ENCODE measurements around the gene SLC43A2.
"Not testable (repeated sequence)": the region's sequence is repeated elsewhere in the genome, so short reads cannot be mapped to it uniquely, and the experiment has no call there.

SLC43A2 gene

GRCh38 chr17:1627982-1628855, at the start of gene SLC43A2:
SLC43A2 (minus strand) TSS chr17:1628834; CDS start chr17:1627874, 960 bp downstream.
- DNase-seq (ENCODE audit: low read depth), result no peak

- no peak for DNase-seq (ENCODE audit: low read depth)
Observed at GRCh38 chr17:1676401-1676800, 47.8 kb upstream of the SLC43A2 start.

GRCh38 chr17:1673041-1673785, 44.6 kb upstream of the SLC43A2 start:
- no peak for DNase-seq (ENCODE audit: low read depth)

- not testable (repeated sequence) for DNase-seq (ENCODE audit: low read depth)
Observed at GRCh38 chr17:1663934-1664333, 35.3 kb upstream of the SLC43A2 start.

DNA sequence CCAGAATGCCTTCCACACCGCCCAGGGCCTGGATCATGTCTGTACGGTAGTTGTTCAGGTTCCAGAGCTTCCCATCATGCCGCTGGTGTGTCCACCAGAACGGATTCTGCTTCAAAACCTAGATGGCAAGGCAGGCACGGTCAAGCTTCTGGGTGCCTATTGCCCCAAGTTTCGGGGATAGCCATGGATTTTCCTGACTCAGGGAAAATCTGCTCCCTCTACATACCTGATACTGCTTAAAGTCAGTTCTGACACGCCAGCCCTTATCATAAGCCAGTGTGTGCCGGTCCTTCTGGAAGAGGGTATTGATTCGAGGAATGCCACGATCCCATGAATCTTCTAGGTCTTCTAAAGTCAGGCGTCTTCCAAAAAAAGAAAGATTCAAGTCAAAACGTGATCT, 32.4 kb upstream of the SLC43A2 start:
- no peak for DNase-seq (ENCODE audit: low read depth)

DNA sequence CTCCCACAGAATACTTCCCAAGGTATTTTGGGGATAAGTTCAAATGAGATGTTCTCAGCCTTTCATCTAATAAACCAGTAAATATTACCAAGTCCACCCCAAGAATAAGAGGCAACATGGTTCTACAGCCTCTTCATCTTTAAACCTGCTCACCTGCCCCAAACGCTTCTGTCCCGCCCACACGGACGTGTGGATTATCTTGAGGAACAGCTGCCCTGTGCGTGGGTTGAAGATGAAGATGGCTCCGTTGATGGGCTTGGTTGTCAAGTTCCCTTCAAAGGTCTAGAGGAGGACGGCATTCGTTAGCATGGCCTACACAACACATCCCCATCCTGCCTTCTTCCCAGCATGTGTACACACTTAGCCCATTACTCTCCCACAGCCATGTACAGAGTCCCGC, 29.5 kb upstream of the SLC43A2 start:
- no peak for DNase-seq (ENCODE audit: low read depth)

- no peak for DNase-seq (ENCODE audit: low read depth)
Observed at GRCh38 chr17:1653735-1654134, 25.1 kb upstream of the SLC43A2 start.

DNA sequence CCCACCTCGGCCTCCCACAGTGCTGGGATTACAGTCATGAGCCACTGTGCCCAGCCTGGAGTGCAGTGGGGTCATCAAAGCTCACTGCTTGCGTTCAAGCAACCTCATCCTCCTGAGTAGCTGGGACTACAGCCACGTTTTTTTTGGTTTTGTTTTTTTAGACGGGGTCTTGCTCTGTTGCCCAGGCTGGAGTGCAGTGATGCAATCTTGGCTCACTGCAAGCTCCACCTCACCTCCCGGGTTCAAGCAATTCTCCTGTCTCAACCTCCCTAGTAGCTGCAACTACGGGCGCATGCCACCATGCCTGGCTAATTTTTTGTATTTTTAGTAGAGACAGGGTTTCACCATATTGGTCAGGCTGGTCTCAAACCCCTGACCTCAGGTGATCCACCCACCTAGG, 24.2 kb upstream of the SLC43A2 start:
- DNase-seq (ENCODE audit: low read depth), result not testable (repeated sequence)

- no peak for DNase-seq (ENCODE audit: low read depth)
Observed at GRCh38 chr17:1651559-1651844, 22.9 kb upstream of the SLC43A2 start.

DNA sequence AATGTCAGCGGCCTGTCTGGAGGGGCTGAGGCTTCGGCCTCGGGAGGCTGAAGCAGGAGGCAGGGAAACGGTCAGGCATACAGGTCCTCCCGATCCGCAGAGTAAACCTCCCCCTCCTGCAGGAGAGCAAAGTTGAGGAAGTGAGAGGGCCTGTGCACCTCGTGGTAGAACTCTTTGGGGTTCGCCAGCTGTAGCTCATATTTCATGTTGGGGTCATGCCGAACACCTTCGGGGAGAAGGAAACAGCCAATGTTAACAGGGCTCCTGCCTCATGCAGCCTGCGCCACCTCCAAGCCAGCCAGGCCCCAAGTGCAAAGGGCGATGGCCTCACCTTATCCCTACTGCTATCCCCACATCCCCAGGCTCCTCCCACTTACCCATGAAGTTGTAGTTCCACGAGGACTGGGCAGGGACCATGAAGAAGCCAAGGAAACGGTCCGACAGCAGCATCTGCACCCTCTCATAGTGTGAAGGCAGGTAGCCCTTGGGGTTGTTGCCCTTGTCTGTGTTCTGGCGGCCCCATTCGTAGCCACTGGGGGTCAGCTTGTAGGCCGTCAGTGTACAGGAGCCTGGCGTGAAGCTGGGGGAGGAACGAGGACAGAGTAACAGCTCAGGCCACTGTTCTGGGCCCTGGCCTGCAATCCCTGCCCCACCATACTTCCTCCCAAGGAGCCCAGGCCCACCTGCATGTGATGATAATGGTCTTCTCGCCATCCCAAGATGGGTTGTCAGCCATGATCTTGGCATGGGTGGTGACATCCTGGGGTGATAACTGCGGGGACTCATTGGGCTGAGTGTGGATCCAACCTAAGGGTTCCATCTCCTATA, 22.3 kb upstream of the SLC43A2 start:
- no peak for DNase-seq (ENCODE audit: low read depth)

- DNase-seq (ENCODE audit: low read depth), result no peak
Observed at GRCh38 chr17:1649844-1650501, 21.3 kb upstream of the SLC43A2 start, which contains the start of gene RILP. RILP (minus strand) TSS chr17:1649866; CDS start chr17:1649804, 62 bp downstream.

GRCh38 chr17:1648963-1649843, 20.6 kb upstream of the SLC43A2 start:
- peak; percentile 78 for DNase-seq (ENCODE audit: low read depth)

- no peak for DNase-seq (ENCODE audit: low read depth)
Observed at GRCh38 chr17:1648173-1648962, 19.7 kb upstream of the SLC43A2 start.

GRCh38 chr17:1647802-1648171, 19.2 kb upstream of the SLC43A2 start:
- DNase-seq (ENCODE audit: low read depth), result no peak

DNA sequence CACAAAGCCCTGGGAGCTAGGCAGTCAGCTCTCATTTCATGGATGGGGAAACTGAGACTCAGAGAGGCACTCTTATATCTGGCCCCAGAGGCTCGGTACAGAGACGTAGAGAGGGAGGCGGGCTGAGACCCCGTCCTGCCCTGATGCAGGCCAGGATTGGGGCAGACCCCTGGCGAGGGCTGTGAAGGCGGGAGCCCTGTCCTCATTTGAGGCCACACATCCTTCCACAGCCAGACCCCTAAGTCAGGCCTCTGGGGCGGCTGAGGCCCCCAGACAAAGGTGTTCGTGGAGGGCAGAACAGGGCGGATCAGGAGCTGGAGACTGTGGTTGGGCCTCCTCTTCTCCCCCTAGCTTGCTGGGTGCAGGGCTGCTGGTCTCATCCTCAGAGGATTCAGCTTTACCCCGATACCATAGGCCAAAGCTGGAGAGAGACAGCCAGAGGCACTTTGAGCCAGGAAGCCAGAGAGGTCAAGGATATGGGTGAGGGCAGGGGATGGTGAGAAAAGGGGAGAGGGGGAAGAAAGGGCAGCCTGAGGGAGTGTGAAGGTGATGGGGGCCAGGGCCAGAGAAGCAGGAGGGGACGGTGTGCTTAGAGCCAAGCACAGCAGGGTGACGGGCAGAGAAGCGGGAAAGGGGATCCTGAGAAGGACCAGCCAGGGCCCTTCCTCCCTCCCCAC, 17.7 kb upstream of the SLC43A2 start:
- DNase-seq (ENCODE audit: low read depth), result no peak

DNA sequence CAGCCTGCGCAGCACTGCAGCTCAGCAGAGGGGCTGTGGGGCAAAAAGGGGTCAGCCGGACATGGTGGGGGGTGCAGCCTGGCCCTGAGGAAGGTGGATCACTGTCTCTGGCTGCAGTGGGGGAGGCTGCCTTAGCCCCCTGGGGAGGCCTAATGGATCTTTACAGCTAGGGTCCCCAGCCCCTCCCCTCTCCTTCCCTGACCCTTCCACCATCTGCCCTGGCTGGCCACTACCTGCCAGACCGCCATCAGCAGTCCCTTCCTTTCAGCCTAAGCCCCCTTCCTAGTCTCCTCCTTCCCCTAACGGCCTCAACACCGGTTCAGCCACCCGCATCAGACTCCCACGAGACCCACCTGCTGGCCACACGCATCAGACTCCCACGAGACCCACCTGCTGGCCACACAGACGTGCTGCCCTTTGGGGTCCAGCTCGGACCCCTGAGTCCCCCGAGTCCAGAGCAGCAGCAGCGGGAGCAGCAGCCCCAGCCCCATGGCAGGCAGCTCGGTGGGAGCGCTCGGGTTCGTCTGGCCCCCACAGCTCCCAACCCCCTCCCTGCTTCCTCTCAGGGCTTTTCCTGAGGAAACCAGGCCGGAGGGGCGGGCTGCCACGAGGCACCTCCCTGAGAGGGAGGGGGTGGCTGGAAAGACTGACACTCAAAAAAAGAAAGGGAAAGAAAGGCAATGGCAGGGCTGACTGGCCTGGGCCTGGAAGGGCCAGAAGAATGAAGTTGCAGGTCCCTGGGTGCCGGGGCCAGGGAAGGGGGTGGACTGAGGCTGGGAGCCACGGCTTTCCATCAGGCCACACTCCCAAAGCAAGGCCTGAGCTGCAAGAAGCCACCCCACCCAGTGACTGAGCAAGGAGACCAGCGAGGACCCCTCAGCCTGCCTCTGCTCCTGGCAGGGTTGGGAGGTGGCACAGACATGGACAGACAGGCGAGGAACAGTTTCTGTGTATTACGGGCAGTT, 16.9 kb upstream of the SLC43A2 start, which contains the start of gene SCARF1:
Gene SCARF1, minus strand, starts transcription at position 526 of the 965 bp plus-strand sequence. Its CDS starts 35 bp downstream, at position 491.
- DNase-seq (ENCODE audit: low read depth), result no peak

DNA sequence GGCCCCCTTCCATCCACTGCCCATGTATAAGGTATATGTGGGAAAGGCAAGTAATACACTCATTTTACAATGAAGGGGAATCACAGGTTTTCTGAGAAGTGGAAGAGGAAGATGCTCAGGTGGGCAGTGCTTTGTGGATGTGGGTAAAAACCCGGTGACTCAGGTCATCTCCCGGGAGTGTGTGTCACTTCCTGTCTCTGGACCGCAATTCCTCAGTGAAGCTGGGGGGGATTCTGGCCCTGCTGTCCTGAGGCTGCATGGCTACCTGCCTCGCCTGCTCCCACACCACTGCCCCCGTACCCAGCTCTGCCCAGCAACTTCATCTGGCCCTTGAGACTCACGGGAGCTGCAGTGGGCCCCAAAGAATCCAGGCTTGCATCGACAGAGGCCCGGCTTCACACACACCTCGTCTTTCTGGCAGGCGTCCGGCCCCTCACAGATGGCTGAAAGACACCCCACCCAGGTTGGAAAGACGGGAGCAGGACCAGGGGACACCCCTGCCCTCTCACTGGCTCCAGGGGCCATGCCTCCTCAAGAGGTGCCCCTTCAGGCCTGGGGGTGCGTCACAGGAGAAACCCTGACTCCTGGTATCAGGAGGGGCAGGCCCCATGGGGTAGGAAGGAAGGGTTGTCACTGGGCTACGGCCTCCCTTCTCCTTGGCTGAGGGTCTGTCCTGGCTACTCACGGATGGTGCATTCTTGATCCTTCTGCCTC, 16.0 kb upstream of the SLC43A2 start:
- no peak for DNase-seq (ENCODE audit: low read depth)
